Measurements from ENCODE around the gene GBF1.
A peak's percentile ranks its signal among the peaks of the same experiment; 100 is the strongest.

The GBF1 gene

DNA sequence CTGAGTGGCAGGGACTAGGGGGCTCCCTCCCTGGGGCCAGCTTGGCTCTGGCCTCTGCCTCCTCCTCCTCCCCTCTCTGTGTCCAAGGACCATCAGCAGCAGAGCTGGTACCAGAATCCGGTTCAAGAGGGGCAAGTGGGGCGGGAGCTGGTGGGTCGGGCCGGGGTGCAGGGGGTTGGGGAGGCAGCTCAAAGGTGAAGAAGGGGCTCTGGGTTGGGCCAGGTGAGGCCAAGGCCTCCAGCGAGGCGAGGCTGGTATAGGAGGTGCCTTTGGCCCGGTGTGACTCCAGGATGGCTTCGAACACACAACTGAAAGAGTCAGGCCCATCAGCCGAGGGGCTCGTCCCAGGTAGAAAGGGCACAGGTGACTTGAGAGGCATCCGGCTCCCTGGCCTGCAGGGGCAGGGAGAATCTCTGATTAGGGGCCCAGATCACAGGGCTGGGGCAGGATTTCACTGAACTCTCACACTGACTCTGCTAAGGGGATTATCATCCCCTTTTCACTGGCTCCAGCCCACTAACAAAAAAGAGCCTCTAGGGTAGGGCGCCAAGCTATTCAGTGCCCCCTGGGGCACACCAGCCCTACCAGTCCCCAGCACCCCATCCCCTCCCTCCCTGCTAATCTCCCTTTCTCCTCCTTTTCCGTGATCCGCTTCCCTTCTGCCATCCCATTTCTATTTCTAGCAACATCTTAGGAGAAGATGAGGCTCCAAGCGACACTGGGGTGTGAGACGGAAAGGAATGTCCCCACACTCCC lies 168.7 kb downstream of the GBF1 start:
- Histone ChIP-seq H3K27me3 (replicated peaks in 2 of 5; ENCODE audit: control insufficient read depth in 4 of 5, insufficient read depth in 5 of 5, low read length in 4 of 5) (peaks cover 6 to 53% (median 33%) of the 10 kb centered on the region in 5 experiments), H3K36me3 (ENCODE audit: control insufficient read depth in 4 of 4, insufficient read depth in 4 of 4, low read length in 3 of 4) (no peaks in the 10 kb centered on the region), H3K9me3 (ENCODE audit: control extremely low read depth in 1 of 5, control insufficient read depth in 4 of 5, insufficient read depth in 2 of 5, low read depth in 1 of 5, low read length in 4 of 5) (no peaks in the 10 kb centered on the region), H3K4me1 (ENCODE audit: control extremely low read depth in 1 of 4, control insufficient read depth in 4 of 4, insufficient read depth in 4 of 4, low read length in 3 of 4) (peaks cover 0 to 29% (median 22%) of the 10 kb centered on the region in 4 experiments), H3K27ac (ENCODE audit: insufficient read depth in 1 of 2, low read depth in 1 of 2, low read length in 2 of 2, poor library complexity in 1 of 2, severe bottlenecking in 2 of 2) (no peak overlapping the region), H3K4me3 (ENCODE audit: control insufficient read depth in 1 of 7, extremely low read depth in 1 of 7, insufficient read depth in 4 of 7, low read depth in 2 of 7, low read length in 6 of 7) (no peak overlapping the region)
- ChIA-PET CTCF (interaction anchor here (2.0 to 5.4 kb wide), 4 partner anchors 11 to 65 kb away, joined by 6 to 20 read pairs (median 12); no protein-coding TSS in a partner anchor), POLR2A (no interaction called here)
- no peak for DNase-seq
- 96% methylated on average over 16 of the region's 16 CpGs for WGBS (ENCODE audit: insufficient coverage)

DNA sequence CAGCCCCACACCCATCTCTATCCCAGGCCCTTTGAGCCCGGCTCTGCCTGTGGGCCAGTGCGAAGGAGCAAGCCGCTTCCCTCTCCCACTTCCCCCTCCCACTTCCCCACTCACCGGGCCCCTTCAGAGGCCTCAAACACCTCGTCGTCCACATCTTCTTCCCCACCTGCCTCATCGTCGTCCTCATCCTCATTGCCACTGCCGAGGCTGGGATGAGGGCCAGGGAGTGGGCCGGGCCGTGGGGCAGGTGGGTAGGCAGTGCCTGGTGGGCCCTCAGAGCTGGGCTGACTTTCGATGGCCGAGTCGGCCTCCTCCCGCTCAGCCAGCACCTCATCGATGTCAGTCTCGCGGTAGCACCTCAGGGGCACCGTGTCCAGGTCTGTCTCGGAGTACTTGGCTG lies 169.4 kb downstream of the GBF1 start:
- 40% methylated on average over 9 of the region's 20 CpGs for WGBS (ENCODE audit: insufficient coverage)
- ChIA-PET POLR2A (no interaction called here), CTCF (interaction anchor here (1.3 to 5.4 kb wide), 3 partner anchors 10 to 65 kb away, joined by 3 to 20 read pairs (median 9); no protein-coding TSS in a partner anchor)
- H3K4me3 ChIP-seq (ENCODE audit: control insufficient read depth in 1 of 7, extremely low read depth in 1 of 7, insufficient read depth in 4 of 7, low read depth in 2 of 7, low read length in 6 of 7) = no peak overlapping the region
- peaks cover 6 to 51% (median 28%) of the 10 kb centered on the region in 5 experiments for H3K27me3 ChIP-seq (replicated peaks in 2 of 5; ENCODE audit: control insufficient read depth in 4 of 5, insufficient read depth in 5 of 5, low read length in 4 of 5)
- no peaks in the 10 kb centered on the region for H3K9me3 ChIP-seq (ENCODE audit: control extremely low read depth in 1 of 5, control insufficient read depth in 4 of 5, insufficient read depth in 2 of 5, low read depth in 1 of 5, low read length in 4 of 5)
- H3K36me3 ChIP-seq (ENCODE audit: control insufficient read depth in 4 of 4, insufficient read depth in 4 of 4, low read length in 3 of 4) = no peaks in the 10 kb centered on the region
- no peak overlapping the region for H3K27ac ChIP-seq (ENCODE audit: insufficient read depth in 1 of 2, low read depth in 1 of 2, low read length in 2 of 2, poor library complexity in 1 of 2, severe bottlenecking in 2 of 2)
- peaks cover 0 to 30% (median 24%) of the 10 kb centered on the region in 4 experiments for H3K4me1 ChIP-seq (ENCODE audit: control extremely low read depth in 1 of 4, control insufficient read depth in 4 of 4, insufficient read depth in 4 of 4, low read length in 3 of 4)
- DNase-seq = no peak

DNA sequence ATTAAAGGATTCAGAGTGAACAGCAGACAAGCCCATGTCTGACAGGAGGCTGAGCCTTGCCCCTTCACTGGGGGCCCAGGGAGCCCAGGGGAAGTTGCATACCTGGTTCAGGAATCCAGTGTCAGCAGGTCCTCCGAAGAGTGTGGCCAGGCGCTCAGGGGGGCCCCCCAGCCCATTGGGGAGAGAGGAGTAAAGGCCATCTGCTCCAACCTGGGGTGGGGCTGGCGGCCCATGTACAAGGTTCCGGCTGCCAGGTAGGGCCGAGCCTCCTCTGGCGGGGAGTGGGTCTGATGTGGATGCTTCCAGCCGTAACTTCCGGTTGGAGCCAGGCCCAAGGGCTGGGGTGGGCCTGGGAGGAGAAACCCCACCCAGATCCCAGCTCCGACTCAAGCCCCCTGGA lies 171.0 kb downstream of the GBF1 start:
- peaks cover 0 to 25% (median 20%) of the 10 kb centered on the region in 4 experiments for H3K4me1 ChIP-seq (ENCODE audit: control extremely low read depth in 1 of 4, control insufficient read depth in 4 of 4, insufficient read depth in 4 of 4, low read length in 3 of 4)
- ChIA-PET POLR2A (no interaction called here), CTCF (interaction anchor here (2.1 kb wide), 1 partner anchor 63 kb away, joined by 9 read pairs; no protein-coding TSS in a partner anchor)
- H3K4me3 ChIP-seq (ENCODE audit: control insufficient read depth in 1 of 7, extremely low read depth in 1 of 7, insufficient read depth in 4 of 7, low read depth in 2 of 7, low read length in 6 of 7) = no peak overlapping the region
- H3K27ac ChIP-seq (ENCODE audit: insufficient read depth in 1 of 2, low read depth in 1 of 2, low read length in 2 of 2, poor library complexity in 1 of 2, severe bottlenecking in 2 of 2) = no peak overlapping the region
- no peak for DNase-seq
- H3K9me3 ChIP-seq (ENCODE audit: control extremely low read depth in 1 of 5, control insufficient read depth in 4 of 5, insufficient read depth in 2 of 5, low read depth in 1 of 5, low read length in 4 of 5) = no peaks in the 10 kb centered on the region
- H3K36me3 ChIP-seq (ENCODE audit: control insufficient read depth in 4 of 4, insufficient read depth in 4 of 4, low read length in 3 of 4) = no peaks in the 10 kb centered on the region
- peaks cover 6 to 37% (median 17%) of the 10 kb centered on the region in 5 experiments for H3K27me3 ChIP-seq (replicated peaks in 2 of 5; ENCODE audit: control insufficient read depth in 4 of 5, insufficient read depth in 5 of 5, low read length in 4 of 5)
- 94% methylated on average over 6 of the region's 9 CpGs for whole genome bisulfite sequencing (ENCODE audit: insufficient coverage)

DNA sequence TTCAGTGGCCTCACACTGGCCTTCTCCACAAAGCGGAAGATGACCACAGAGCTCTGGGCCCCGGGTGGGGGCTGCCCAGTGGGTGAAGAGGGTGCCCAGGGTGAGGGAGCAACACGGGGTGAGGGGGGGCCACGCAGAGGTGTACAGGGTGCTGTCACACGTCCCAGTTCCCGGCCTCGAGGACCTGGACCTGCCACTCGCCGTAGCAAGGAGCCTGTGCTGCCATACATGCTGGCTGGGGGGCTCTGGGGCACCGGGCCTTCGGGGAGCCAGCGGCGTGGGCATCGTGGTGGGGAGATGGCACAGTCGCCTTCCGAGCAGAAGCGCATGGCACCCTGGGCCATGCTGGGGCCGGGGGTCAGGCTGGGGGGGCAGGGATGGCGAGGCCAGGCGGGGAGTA lies 171.4 kb downstream of the GBF1 start:
- no peak overlapping the region for H3K4me3 ChIP-seq (ENCODE audit: control insufficient read depth in 1 of 7, extremely low read depth in 1 of 7, insufficient read depth in 4 of 7, low read depth in 2 of 7, low read length in 6 of 7)
- WGBS (ENCODE audit: insufficient coverage) = 93% methylated on average over 13 of the region's 20 CpGs
- ChIA-PET CTCF (interaction anchor here (1.0 kb wide), 1 partner anchor 17 kb away, joined by 3 read pairs; no protein-coding TSS in a partner anchor), POLR2A (no interaction called here)
- DNase-seq = no peak
- H3K36me3 ChIP-seq (ENCODE audit: control insufficient read depth in 4 of 4, insufficient read depth in 4 of 4, low read length in 3 of 4) = no peaks in the 10 kb centered on the region
- no peaks in the 10 kb centered on the region for H3K9me3 ChIP-seq (ENCODE audit: control extremely low read depth in 1 of 5, control insufficient read depth in 4 of 5, insufficient read depth in 2 of 5, low read depth in 1 of 5, low read length in 4 of 5)
- H3K27me3 ChIP-seq (replicated peaks in 2 of 5; ENCODE audit: control insufficient read depth in 4 of 5, insufficient read depth in 5 of 5, low read length in 4 of 5) = peaks cover 6 to 32% (median 15%) of the 10 kb centered on the region in 5 experiments
- H3K27ac ChIP-seq (ENCODE audit: insufficient read depth in 1 of 2, low read depth in 1 of 2, low read length in 2 of 2, poor library complexity in 1 of 2, severe bottlenecking in 2 of 2) = no peak overlapping the region
- H3K4me1 ChIP-seq (ENCODE audit: control extremely low read depth in 1 of 4, control insufficient read depth in 4 of 4, insufficient read depth in 4 of 4, low read length in 3 of 4) = peaks cover 0 to 27% (median 22%) of the 10 kb centered on the region in 4 experiments

GRCh38 chr10:102418622-102419268 lies 173.4 kb downstream of the GBF1 start, which contains the start of gene PSD:
PSD (minus strand) TSS chr10:102418785; CDS start chr10:102417038, 1,747 bp downstream.
- no peaks in the 10 kb centered on the region for H3K9me3 ChIP-seq (ENCODE audit: control extremely low read depth in 1 of 5, control insufficient read depth in 4 of 5, insufficient read depth in 2 of 5, low read depth in 1 of 5, low read length in 4 of 5)
- H3K4me3 ChIP-seq (ENCODE audit: control insufficient read depth in 1 of 7, extremely low read depth in 1 of 7, insufficient read depth in 4 of 7, low read depth in 2 of 7, low read length in 6 of 7) = peak within 1 kb of the TSS; percentile 13 to 96 (median 90)
- H3K27me3 ChIP-seq (replicated peaks in 2 of 5; ENCODE audit: control insufficient read depth in 4 of 5, insufficient read depth in 5 of 5, low read length in 4 of 5) = peaks cover 6 to 25% (median 11%) of the 10 kb centered on the region in 5 experiments
- peaks cover 3 to 45% (median 40%) of the 10 kb centered on the region in 4 experiments for H3K4me1 ChIP-seq (ENCODE audit: control extremely low read depth in 1 of 4, control insufficient read depth in 4 of 4, insufficient read depth in 4 of 4, low read length in 3 of 4)
- POLR2A ChIA-PET = no interaction called here
- no peak within 1 kb of the TSS for H3K27ac ChIP-seq (ENCODE audit: insufficient read depth in 1 of 2, low read depth in 1 of 2, low read length in 2 of 2, poor library complexity in 1 of 2, severe bottlenecking in 2 of 2)
- CTCF ChIA-PET = interaction anchor here (1.9 kb wide), 1 partner anchor 15 kb away, joined by 7 read pairs; no protein-coding TSS in a partner anchor
- peaks cover 2 to 8% (median 6%) of the 10 kb centered on the region in 4 experiments for H3K36me3 ChIP-seq (ENCODE audit: control insufficient read depth in 4 of 4, insufficient read depth in 4 of 4, low read length in 3 of 4)
- DNase-seq = peak in 1 of 3 donors; percentile 15
- 7% methylated on average over 34 of the region's 45 CpGs for WGBS (ENCODE audit: insufficient coverage)

DNA sequence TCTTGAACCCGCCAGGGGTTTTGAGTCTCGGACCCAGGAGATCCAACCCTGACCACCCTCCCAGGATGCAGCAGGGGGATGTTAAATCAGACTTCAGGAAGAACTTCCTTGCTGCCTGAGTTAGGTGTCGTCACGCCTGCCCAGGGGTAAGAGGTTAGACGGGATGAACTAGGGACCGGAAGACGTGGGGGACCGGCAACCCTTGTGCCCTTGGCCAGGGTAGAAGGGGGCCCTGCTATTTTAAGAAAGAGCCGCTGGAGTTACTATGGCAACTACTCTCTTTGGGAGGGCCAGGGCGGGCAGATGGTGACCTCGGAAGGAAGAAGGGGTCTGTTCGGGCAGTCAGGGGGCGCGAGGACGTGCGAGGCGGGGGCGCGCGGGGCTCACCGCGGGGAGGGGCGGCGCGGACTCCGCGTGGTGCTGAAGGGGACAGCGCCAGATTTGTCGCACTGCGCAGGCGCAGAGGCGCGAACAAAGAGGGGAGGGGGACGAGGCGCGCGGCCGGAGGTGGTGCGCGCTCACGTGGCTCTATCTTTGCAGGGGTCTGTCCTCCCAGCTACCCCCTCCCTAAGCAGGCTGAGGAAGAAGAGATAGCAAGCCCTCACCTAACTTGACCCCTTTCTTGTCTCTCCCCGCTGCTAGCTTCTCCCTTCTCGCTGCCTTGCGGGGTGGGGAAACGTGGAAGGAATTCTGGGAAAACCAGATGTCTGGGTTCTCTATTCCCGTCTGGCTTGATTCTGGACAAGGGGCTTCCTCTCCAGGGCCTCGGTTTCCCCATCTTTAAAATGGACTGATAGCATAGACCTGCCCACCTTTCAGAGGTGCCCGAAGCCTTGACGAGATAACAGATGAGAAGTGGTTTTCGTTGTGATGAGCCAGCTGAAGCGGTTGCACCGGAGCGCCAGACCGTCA lies 174.2 kb downstream of the GBF1 start:
- CTCF ChIA-PET = interaction anchor here (0.6 to 9.1 kb wide), 10 partner anchors 7 to 106 kb away, joined by 3 to 71 read pairs (median 6); partner anchors contain the start of genes C10orf95 and CUEDC2
- H3K9me3 ChIP-seq (ENCODE audit: control extremely low read depth in 1 of 5, control insufficient read depth in 4 of 5, insufficient read depth in 2 of 5, low read depth in 1 of 5, low read length in 4 of 5) = no peaks in the 10 kb centered on the region
- peak overlapping the region; percentile 87 to 96 (median 90) for H3K4me3 ChIP-seq (ENCODE audit: control insufficient read depth in 1 of 7, extremely low read depth in 1 of 7, insufficient read depth in 4 of 7, low read depth in 2 of 7, low read length in 6 of 7)
- H3K36me3 ChIP-seq (ENCODE audit: control insufficient read depth in 4 of 4, insufficient read depth in 4 of 4, low read length in 3 of 4) = peaks cover 4 to 15% (median 12%) of the 10 kb centered on the region in 4 experiments
- DNase-seq = peak in 2 of 3 donors; percentile 68 to 73
- H3K27me3 ChIP-seq (replicated peaks in 2 of 5; ENCODE audit: control insufficient read depth in 4 of 5, insufficient read depth in 5 of 5, low read length in 4 of 5) = peaks cover 6 to 25% (median 11%) of the 10 kb centered on the region in 5 experiments
- H3K27ac ChIP-seq (ENCODE audit: insufficient read depth in 1 of 2, low read depth in 1 of 2, low read length in 2 of 2, poor library complexity in 1 of 2, severe bottlenecking in 2 of 2) = no peak overlapping the region
- under 1% methylated on average over 43 of the region's 54 CpGs for WGBS (ENCODE audit: insufficient coverage)
- H3K4me1 ChIP-seq (ENCODE audit: control extremely low read depth in 1 of 4, control insufficient read depth in 4 of 4, insufficient read depth in 4 of 4, low read length in 3 of 4) = peaks cover 3 to 46% (median 40%) of the 10 kb centered on the region in 4 experiments
- POLR2A ChIA-PET = interaction anchor here (1.0 to 4.1 kb wide), 4 partner anchors 13 to 226 kb away, joined by 4 to 28 read pairs (median 6); partner anchors contain the start of genes CUEDC2 and NFKB2
